IMR-90 (cell line): ENCODE measurements around the gene DGKH.

Experiments
- CTCF ChIP-seq: conservative IDR thresholded peaks from 2 replicates; pipeline ENCODE4 v1.5.1; 2012; ENCODE audit warnings: mild to moderate bottlenecking, low read depth, low read length, improper control_type of control experiment
- FOS ChIP-seq: fragments of 150-350 bp; IDR thresholded peaks from 2 replicates; pipeline ENCODE4 v1.6.1; 2016; ENCODE audit warnings: low read depth, low read length
- MXI1 ChIP-seq: IDR thresholded peaks from 2 replicates; pipeline ENCODE4 v1.6.1; 2012; ENCODE audit warnings: low read depth, mild to moderate bottlenecking, low read length, moderate library complexity, borderline replicate concordance
- RFX5 ChIP-seq: IDR thresholded peaks from 2 replicates; pipeline ENCODE4 v1.8.0; 2012; ENCODE audit warnings: low read depth, mild to moderate bottlenecking, low read length, moderate library complexity

- TF ChIP-seq CTCF (no peak), RFX5 (no peak), MXI1 (no peak), FOS (no peak)
These were observed 229.3 kb downstream of the DGKH start for GRCh38 chr13:42277618-42278276.
